ENCODE results near the gene ECT2.

The ECT2 gene

GRCh38 chr3:172868582-172869200, 118.2 kb downstream of the ECT2 start:
- no peak for DNase-seq

GRCh38 chr3:172869368-172869771, 118.8 kb downstream of the ECT2 start:
- DNase-seq: no peak

- no peak for DNase-seq
Measured at GRCh38 chr3:172869784-172870518, 119.4 kb downstream of the ECT2 start.
